ENCODE data around the gene SELENOS. TPM values are rescaled to one million over a fixed set of nuclear protein-coding genes. Genes with fewer than 3 reads are reported as not detected.

The SELENOS gene
- total RNA-seq, 1 experiment from 2014 or later, result 181 TPM

DNA sequence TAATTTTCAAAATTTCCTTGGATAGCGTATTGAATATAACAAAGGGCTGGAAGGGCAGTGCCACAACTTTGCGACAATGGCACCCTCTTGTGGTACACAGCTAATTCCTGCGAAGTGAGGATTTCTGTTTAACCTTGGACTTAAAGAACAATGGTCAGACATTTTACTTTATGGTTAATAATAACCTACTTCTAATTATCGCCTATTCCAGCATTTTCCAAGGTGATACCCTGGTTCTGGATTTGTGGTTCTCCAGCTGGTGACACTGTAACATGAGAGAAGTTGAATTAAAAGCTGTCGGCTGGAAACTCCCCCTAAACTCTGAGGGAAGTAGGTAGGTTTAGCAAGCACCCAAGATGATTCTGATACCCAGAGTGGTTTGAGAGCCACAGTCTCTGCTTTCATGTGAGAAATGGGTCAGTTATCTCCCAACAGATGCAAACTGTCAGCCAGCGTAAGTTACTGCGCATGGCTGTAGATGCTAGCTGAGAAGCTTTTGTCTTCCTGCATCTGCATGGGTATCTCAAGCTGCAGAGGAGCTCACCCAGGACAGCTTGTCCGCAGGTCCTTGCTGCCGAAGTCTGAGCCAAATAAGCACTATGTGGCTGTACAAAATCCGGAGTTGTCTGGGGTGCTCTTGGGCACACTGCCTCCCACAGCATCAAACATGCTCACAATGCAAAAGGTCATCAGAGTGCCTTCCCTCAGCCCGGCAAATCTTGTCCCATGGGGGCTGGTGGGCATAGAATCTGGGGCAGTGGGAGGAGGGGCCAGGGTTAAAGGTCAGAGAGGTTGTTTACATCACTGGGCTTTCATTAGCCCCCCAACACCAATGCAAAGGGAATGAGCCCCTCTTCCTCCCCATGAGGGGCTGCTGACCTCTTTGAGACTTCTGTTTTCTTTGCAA, 18.8 kb downstream of the SELENOS start:
- Histone ChIP-seq H3K27ac (no peak overlapping the region), H3K27me3 (replicated peaks) (no peaks in the 10 kb centered on the region), H3K36me3 (no peaks in the 10 kb centered on the region), H3K9me3 (replicated peaks) (no peaks in the 10 kb centered on the region; the same call in 1 of the 2 replicates), H3K4me1 (replicated peaks) (no peaks in the 10 kb centered on the region; the same call in none of the 2 replicates), H3K4me3 (no peak overlapping the region)
- DNase-seq (ENCODE audit: low read depth in 1 of 2, low spot score in 2 of 2), result peak in 1 of 2 experiments; percentile 58

DNA sequence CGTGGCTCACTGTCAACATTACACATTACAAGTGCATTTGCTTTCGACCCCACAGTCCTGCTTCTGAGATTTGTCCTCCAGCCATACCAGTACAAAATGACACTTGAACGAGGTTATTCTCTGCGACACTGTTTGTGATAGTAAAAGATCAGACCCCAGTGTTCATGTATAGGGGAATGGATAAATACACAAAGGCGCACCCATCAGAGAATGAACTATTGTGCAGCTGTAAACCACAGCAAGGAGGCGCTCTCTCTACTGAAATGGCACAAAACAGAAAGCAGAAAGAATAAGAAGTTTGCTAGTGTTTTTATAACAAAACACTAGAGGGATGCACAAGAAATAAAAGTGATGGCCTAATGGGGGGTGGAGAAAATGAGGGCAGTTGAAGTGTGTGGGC, 20.5 kb downstream of the SELENOS start:
- no peak for DNase-seq (ENCODE audit: low read depth in 1 of 2, low spot score in 2 of 2)
- Histone ChIP-seq H3K36me3 (peaks cover under 1% of the 10 kb centered on the region; the same call in 1 of the 2 replicates), H3K27ac (no peak overlapping the region), H3K4me1 (replicated peaks) (peaks cover 10% of the 10 kb centered on the region), H3K9me3 (replicated peaks) (no peaks in the 10 kb centered on the region; the same call in 1 of the 2 replicates), H3K4me3 (no peak overlapping the region), H3K27me3 (replicated peaks) (no peaks in the 10 kb centered on the region)

DNA sequence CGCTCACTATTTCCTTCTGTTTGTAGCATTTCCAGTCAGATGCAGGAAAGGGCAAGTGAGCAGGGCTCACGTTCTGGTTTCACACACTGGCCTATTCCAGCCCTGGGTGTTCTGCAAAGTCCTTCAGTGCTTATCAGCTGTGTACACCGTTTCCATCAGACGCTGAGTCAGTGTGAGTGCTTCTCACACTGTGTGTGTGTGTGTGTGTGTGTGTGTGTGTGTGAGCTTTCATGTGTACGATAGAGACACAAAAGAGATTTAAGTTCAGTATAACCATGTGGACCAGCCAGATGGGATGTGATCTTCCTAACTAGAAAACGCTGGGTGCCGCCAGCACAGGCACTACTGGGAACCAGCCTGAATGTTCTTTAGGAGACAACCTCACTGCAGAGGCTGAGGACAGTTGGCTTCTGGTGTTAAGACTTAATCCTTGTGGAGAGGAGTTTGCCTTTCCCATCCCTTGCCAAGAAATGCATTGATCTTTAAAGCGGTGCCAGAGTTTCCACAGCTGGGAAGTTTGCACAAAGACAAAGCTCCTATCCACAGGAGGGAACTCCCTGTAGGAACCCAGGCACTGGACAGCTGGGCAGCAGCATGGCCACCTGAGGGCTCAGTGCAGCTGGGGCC, 21.6 kb downstream of the SELENOS start:
- peaks cover 10% of the 10 kb centered on the region for H3K4me1 ChIP-seq (replicated peaks)
- no peak overlapping the region for H3K27ac ChIP-seq
- H3K27me3 ChIP-seq (replicated peaks), result no peaks in the 10 kb centered on the region
- DNase-seq (ENCODE audit: low read depth in 1 of 2, low spot score in 2 of 2), result peak in 1 of 2 experiments; percentile 13
- H3K36me3 ChIP-seq, result peaks cover 7% of the 10 kb centered on the region
- H3K9me3 ChIP-seq (replicated peaks), result no peaks in the 10 kb centered on the region; the same call in 1 of the 2 replicates
- no peak overlapping the region for H3K4me3 ChIP-seq

DNA sequence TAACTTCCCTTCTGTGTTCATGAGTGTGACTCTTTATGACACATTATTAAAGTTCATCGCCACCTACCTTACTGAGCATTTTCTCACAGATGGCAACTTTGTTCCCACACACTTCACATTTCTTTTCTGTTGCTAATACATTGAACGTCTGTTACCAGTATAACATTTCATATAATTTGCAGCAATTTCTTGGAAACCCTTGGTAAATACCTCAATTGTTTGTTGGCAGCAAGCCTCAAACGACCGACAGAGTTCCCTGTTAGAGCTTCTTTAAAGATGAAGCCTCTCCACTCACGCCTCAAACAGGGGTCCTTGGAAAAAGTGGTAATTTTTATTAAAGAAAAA, 22.3 kb downstream of the SELENOS start:
- no peak for DNase-seq (ENCODE audit: low read depth in 1 of 2, low spot score in 2 of 2)
- Histone ChIP-seq H3K4me1 (replicated peaks) (peaks cover 16% of the 10 kb centered on the region), H3K4me3 (no peak overlapping the region), H3K9me3 (replicated peaks) (no peaks in the 10 kb centered on the region; the same call in 1 of the 2 replicates), H3K27ac (no peak overlapping the region), H3K27me3 (replicated peaks) (no peaks in the 10 kb centered on the region), H3K36me3 (peaks cover 14% of the 10 kb centered on the region)

DNA sequence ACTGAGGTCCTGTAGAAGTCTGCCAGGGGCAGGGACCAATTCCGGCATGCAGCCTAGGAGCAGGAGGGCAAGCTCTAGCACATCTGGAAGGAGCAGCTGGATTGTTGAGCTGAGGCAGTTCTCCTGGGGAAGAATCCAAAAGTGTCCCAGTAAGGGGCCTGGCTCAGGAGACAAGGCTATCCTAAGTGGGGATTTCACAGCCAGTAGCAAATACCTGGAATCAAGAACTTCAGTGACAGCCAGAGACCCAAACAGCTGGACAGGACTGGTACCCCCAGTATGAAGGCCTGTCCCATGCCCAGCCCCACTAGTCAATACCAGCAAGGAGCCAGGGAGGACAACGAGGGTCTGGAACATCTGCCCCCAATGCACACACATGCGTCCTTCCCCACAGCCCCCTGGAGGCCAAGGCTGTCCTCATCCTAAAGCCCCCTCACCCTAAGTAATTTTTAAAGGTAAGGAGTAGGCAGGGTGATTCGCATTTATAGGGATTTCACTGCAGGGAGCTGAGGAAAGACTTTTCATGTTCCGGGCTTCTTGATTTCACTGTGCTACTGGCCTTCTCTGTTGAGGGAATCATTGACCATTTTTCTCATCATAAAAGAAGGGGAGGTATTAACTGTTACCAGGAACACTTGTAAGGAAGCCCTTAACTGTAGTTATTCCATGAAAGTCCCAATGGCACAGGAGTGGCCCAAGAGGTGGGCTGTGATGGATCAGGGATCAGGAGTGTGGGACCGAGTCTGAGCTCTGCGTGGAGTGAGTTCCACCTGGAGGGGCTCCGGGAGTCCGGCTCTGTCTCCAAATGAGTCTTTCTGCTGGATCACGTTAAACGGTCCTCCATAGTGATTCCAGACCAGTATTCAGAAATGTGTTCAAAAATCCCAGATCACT, 22.9 kb downstream of the SELENOS start:
- H3K4me1 ChIP-seq (replicated peaks), result peaks cover 21% of the 10 kb centered on the region
- no peak overlapping the region for H3K27ac ChIP-seq
- peaks cover 19% of the 10 kb centered on the region for H3K36me3 ChIP-seq
- no peak overlapping the region for H3K4me3 ChIP-seq
- H3K9me3 ChIP-seq (replicated peaks), result no peaks in the 10 kb centered on the region; the same call in 1 of the 2 replicates
- no peaks in the 10 kb centered on the region for H3K27me3 ChIP-seq (replicated peaks)
- DNase-seq (ENCODE audit: low read depth in 1 of 2, low spot score in 2 of 2), result no peak

DNA sequence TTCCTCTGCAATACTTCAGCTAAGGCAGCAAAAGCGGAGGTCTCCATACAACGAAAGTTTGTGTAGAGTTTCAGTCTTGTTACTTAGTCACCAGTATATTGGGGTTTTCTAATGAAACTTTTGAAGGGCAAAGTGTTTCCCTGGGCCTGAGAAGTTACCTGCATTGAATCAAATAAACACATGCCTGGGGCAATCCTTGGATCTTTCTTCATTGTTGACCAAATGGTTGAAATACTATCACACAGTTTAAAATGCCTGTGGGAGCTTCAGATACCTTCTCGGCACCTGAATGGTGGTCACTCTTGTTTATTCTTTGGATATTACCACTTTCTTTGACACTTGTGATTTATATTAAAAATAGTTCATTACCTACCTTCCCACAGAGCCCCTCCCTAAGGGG, 24.4 kb downstream of the SELENOS start:
- peak overlapping the region; percentile 42; the same call in 1 of the 2 replicates for H3K27ac ChIP-seq
- peaks cover 21% of the 10 kb centered on the region for H3K4me1 ChIP-seq (replicated peaks)
- H3K9me3 ChIP-seq (replicated peaks), result no peaks in the 10 kb centered on the region; the same call in 1 of the 2 replicates
- DNase-seq (ENCODE audit: low read depth in 1 of 2, low spot score in 2 of 2), result no peak
- peak overlapping the region; percentile 98 for H3K4me3 ChIP-seq
- H3K36me3 ChIP-seq, result peaks cover 32% of the 10 kb centered on the region
- no peaks in the 10 kb centered on the region for H3K27me3 ChIP-seq (replicated peaks)

DNA sequence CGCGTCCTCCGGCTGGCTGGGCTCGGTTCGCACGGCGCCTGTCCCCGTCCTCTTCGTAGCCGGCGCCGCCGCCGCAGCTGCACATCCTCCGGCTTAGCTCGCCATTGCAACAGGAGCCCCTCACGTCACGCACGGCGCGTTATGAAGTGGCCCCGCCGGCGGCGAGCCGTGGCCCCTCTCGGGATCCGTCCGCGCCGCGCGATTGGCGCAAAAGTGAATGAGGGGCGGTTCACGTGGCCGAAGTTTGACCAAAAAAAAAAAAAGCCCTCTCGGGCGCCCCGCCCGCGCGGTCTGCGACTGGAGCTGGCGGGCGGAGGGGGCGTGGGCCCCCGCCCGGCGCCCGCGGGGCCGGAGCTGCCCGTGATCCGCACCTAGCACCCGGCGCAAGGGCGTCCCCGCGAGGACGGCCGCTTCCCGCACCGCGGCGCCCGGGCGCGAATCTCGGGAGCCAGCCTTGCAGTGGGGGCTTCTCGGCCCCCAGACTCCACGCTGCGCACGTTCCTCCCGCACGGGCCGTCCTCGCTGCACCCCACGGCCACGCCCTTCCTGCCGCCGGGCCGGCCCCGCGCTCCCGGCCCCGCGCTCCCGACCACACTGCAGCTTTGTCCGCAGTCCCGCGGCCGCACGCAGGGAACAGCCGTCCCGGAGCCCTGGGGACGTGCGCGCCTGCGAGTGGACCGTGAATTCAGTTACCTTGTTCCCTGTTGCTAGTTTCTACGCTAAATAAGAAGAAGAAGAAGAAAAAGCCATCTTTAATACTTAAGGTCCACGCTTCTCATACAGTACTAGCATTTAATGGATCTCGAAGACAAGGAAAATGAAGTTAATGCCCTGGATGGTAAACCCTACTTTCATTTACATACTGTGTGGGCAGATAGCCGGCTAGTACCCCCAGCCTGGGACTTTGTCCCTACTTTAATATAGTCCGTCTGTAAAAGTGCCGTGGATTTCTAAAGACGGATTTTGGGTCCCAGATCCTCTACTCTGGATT, 25.2 kb downstream of the SELENOS start, which contains the start of gene CHSY1:
Gene CHSY1 (minus strand): TSS at position 219 of the 991 bp plus-strand sequence. CDS start 592 bp downstream, outside the sequence.
- Histone ChIP-seq H3K9me3 (replicated peaks) (no peaks in the 10 kb centered on the region; the same call in 1 of the 2 replicates), H3K27me3 (replicated peaks) (no peaks in the 10 kb centered on the region), H3K4me1 (replicated peaks) (peaks cover 21% of the 10 kb centered on the region), H3K36me3 (peaks cover 39% of the 10 kb centered on the region), H3K4me3 (peak within 1 kb of the TSS; percentile 98), H3K27ac (peak within 1 kb of the TSS; percentile 58)
- peak; percentile 90 to 95 for DNase-seq (ENCODE audit: low read depth in 1 of 2, low spot score in 2 of 2)

DNA sequence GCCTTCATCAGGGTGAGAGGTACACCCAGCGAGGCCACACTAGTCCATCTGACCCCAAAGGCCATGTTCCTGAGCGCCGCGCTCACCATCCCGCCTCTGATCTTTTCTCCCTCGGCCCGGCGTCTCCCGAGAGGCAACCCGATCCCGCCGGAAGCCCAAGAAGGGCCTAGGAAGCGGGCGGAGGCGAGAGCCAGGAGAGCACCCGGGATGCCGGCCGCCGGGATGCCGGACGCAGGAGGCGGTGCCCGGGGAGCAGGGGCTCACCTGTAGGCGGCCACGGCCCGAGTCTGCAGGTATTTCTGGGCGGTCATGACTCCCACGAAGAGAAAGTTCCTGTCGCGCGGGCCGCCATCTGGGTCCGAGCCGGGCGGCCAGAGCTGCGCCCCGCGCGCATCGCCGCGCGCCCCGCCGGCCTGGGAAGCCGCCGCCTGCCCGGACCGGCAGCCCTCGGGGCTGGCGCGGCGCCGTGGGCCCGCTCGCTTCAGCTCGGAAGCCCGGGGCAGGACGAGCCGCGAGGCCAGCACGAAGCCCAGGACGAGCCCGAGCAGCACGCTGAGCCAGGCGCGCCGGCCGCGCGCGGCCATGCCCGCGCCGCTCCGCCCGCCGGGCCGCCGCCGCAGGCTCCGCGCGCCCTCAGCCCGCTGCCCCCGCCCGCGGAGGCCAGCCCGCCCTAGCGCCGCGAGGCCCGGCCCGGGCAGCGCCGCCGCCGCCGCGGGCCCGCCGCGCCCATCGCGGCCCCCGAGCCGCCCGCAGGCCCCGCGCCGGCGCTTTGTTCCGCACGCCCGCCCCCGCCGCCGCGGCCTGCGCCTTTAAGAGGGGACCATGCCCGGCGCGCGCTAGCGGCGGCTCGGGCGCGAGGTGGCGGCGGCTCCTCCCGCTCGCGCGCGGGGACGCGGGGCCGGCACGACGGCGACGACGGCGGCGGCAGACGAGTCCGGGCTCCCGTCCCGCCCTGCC, 26.1 kb downstream of the SELENOS start:
- Histone ChIP-seq H3K27me3 (replicated peaks) (no peaks in the 10 kb centered on the region), H3K4me1 (replicated peaks) (peaks cover 21% of the 10 kb centered on the region), H3K36me3 (peaks cover 47% of the 10 kb centered on the region), H3K4me3 (peak overlapping the region; percentile 98), H3K27ac (peak overlapping the region; percentile 58), H3K9me3 (replicated peaks) (no peaks in the 10 kb centered on the region; the same call in 1 of the 2 replicates)
- peak in 1 of 2 experiments; percentile 34 for DNase-seq (ENCODE audit: low read depth in 1 of 2, low spot score in 2 of 2)

DNA sequence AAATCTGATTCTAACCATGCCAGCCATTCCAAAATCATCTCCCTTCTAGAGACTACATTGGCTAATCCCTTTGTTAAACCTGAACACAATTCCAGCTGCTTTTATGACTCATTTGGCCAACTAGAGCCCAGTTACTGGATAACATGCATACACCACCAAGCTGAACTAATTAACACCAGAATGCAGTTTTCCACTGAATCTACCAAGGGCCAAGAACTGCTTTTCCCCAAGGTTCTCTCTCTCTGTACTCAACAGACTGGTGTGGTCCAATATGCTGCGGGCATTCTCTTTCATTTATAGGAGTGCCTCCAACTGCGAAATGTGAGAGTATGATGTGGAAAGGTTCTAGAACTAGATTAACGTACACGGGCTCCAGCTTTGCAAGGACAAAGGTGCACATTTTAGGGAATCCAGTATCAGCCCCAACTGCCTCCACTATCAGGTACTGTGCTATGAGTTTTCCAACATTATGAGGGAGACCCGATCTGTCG, 26.9 kb downstream of the SELENOS start:
- Histone ChIP-seq H3K27ac (no peak overlapping the region), H3K9me3 (replicated peaks) (no peaks in the 10 kb centered on the region; the same call in 1 of the 2 replicates), H3K4me1 (replicated peaks) (peaks cover 27% of the 10 kb centered on the region), H3K36me3 (peaks cover 54% of the 10 kb centered on the region), H3K27me3 (replicated peaks) (no peaks in the 10 kb centered on the region), H3K4me3 (peak overlapping the region; percentile 98)
- DNase-seq (ENCODE audit: low read depth in 1 of 2, low spot score in 2 of 2), result peak in 1 of 2 experiments; percentile 60

DNA sequence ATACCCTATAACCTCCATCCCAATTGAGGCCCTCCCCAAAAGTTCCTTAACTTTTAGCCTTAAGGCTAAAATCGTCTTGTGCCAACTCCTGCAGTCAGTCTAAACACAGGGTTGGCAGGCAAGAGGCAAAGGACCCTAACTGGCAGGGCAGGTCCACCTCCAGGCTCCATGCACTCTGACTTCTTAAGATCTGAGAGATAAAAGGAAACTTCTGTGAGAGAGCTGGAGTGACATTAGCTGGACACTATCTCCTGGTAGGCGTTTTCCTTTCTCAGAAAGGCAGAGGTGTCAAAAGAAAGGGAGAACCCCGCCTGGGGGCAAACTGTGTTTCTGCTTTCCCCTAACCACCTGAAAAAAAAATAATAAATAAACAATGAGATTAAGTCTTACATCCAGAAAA, 29.0 kb downstream of the SELENOS start:
- DNase-seq (ENCODE audit: low read depth in 1 of 2, low spot score in 2 of 2), result no peak
- no peak overlapping the region for H3K4me3 ChIP-seq
- H3K36me3 ChIP-seq, result peaks cover 65% of the 10 kb centered on the region
- no peak overlapping the region for H3K27ac ChIP-seq
- H3K4me1 ChIP-seq (replicated peaks), result peaks cover 48% of the 10 kb centered on the region
- no peaks in the 10 kb centered on the region for H3K27me3 ChIP-seq (replicated peaks)
- no peaks in the 10 kb centered on the region for H3K9me3 ChIP-seq (replicated peaks)
